Cerebellar nuclear complex (tissue), 1 donor: ENCODE measurements around the gene MYBBP1A.

Source experiments
- DNase-seq, 2 experiments: peaks; one replicate each; lab custom pipeline; 2025; lab: John Stamatoyannopoulos, UW

Gene MYBBP1A

GRCh38 chr17:4573115-4573514 is 17.9 kb upstream of the MYBBP1A start:
- DNase-seq: no peak

- no peak for DNase-seq
These were observed 16.9 kb upstream of the MYBBP1A start for GRCh38 chr17:4572131-4572530.

DNA sequence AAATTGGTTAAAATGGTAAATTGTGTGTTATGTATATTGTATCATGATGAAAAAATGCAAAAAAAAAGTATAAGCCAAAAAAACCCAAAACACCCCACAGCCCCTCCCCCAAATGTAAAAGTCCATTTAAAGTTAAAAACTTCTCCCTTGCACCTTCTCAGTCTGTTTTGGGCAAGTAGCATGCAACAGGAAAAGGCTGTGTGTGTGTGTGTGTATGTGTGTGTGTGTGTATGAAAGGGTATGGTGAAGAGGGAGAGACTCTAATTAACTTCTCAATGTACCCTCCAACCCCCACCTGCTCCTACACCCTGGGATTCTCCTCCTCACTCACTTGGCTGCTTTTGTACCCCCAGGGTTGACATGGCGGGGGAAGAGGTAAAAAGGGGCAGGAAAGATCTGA is 14.4 kb upstream of the MYBBP1A start:
- DNase-seq: no peak

GRCh38 chr17:4566785-4567184 is 11.6 kb upstream of the MYBBP1A start:
- DNase-seq: peak in 1 of 2 experiments; percentile 26

DNA sequence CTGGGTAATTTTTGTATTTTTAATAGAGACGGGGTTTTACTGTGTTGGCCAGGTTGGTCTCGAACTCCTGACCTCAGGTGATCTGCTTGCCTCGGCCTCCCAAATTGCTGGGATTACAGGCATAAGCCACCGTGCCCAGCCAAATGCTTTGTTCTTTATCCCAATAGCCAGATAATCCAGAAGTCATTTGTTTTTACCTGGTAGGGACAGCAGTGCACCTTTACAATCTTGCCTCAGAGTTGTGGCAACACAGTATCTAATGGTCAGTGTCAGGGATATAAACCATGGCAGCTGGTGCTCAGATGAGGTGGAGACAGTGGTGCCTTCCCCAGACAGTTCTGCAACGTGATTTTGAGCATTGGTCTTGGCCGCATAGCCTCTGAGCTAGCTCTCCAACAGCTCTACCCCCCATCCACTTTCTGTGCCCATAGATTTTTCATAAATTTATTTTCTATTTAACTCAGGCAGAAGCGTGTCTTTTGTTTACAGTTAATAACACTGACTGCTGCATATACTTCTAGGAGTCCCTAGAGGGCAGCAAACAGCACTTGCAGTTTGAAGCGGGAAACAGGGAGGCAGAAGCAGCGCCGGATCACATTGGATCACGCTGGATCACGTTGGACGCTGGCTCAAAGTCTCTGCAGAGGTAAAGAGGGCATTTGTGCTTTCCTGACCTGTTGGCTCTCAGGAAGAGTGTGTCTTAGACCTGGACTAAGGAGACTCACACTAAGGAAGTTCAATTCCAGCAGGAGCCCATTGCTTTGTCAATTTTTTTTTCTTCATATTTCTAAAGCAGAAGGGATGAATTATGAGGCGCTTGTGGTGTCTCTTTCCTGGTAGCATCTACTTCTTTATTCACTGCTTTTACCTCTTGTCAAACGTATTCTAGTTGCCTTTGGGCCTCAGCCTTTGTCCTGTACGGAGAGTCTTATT is 10.3 kb upstream of the MYBBP1A start:
- peak in 1 of 2 experiments; percentile 32 for DNase-seq

GRCh38 chr17:4562015-4562969 is 7.1 kb upstream of the MYBBP1A start:
- no peak for DNase-seq

GRCh38 chr17:4560837-4561256 is 5.7 kb upstream of the MYBBP1A start:
- no peak for DNase-seq

DNA sequence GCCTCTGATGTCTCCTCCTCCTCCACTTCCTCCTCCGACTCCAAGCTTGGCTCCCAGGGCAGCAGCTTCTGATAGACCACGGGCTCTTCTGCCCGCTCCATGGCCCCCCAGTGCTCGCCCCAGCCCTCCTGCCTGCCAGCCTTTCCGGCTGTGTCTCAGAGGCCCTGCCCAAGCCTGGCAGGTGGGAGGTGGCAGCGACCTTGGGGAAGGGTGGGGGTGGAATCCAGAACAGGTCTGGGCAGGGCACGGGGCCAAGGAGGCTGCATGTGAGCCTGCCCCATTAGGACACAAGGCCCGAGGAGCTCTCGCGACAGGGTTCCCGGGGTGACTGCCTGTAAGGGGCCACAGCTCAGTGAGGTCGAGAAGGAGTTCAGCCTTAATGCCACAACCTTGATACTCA is 5.2 kb upstream of the MYBBP1A start, which contains the start of gene GGT6:
Gene GGT6 (minus strand): TSS at position 157 of the 400 bp plus-strand sequence. CDS start 56 bp downstream, at position 101.
- DNase-seq: no peak

GRCh38 chr17:4559966-4560365 is 4.8 kb upstream of the MYBBP1A start:
- no peak for DNase-seq

DNA sequence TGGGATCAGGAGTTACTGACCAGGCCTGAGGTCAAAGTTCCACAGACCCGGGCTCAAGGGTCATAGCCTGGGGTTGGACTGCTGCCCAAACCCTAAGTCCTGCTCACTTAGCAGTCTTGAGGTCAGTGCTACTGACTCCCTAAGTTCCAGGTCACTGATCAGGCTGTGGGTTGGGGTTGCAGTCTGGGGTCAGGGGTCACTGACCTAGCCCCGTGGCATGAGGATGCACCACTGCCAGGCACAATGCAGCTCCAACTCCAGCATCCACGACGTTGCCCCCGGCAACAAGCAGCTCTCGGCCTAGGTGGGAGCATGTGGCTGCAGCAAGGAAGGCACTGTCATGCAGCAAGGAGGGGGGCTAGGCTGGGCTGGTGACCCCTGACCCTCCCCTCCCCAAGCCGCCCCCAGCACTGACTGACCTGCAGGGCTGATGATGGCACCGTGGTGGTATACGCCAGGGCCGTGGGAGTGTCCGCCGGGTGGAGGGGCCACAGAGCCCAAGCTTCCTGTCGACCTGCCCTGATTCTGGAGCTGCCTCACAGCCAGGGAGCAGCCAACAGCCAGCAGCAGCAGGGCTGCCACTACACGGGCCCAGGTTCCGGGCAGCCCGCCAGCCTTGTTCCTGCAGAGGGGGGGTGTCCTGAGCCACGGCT is 4.1 kb upstream of the MYBBP1A start:
- DNase-seq: no peak

GRCh38 chr17:4558347-4558971 is 3.3 kb upstream of the MYBBP1A start:
- DNase-seq: no peak

- no peak for DNase-seq
These were observed 2.6 kb upstream of the MYBBP1A start for GRCh38 chr17:4557626-4558346.

GRCh38 chr17:4556996-4557395 is 1.8 kb upstream of the MYBBP1A start:
- DNase-seq: no peak

DNA sequence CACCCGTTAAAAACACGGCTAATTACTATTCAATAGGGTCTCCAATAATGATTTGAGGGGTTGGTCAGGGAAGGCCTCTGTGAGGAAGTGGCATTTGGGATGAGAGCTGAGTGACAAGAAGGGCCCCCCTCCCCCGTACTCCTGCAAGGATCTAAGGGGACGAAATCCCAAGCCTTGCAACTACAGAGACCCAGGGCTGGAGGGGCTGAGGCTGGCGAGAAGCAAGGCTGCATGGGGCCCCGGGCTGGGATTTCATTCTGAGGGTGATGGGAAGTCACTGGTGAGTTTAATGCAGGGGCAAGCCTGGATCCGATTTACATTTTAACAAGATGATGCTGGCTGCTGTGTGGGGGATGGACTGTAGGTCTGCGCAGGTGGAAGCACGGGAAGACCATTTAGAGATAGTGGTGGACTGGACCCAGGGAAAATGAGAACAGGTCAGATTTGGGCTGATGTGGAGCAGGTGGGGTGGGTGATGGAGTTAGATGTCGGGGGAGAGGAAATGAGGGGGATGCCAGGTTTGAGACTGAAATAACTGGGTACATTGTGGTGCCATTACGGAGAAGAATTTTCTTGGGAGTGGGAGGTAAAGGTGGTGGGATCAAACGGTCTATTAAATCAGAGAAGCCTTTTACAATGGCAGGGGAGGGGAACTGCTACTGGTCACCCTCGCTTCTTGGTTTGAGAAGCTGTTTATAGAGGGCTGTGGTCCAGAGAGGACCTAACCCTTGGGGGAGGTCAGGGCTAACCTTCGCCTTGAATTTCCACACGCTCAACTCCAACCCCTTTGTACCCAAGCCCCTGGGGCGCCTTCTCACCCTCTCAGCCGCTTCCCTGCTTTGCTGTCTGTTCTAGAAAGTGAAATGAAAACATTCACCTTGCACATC is 932 bp upstream of the MYBBP1A start:
- no peak for DNase-seq

DNA sequence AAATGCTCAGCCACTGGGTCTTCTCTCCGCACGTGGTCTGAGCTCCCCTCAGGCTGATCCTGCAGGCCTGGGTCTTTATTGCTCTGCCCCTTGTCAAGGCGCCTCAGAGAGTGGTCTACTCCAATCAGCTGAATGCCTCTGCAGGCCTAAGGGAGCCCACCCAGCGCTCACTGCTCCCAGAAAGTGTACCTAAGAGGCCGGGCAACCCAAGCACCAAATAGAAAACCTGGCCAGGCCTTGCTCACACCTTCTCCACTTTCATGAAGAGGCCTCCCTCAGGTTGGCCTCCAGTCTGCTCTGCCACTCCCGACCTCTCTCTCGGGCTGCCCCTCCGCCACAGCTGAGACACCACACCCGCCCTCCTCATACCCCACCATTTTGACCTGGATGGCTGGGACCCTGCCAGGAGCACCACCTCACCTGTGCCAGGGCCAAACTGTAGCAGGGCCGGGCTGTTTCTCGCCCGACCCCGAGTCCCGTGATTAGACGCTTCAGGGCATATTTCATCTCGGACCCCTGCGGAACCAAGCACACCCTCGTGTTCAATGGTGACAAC is 665 bp downstream of the MYBBP1A start:
- DNase-seq: no peak

- no peak for DNase-seq
These were observed 1.5 kb downstream of the MYBBP1A start for GRCh38 chr17:4553669-4554068.

DNA sequence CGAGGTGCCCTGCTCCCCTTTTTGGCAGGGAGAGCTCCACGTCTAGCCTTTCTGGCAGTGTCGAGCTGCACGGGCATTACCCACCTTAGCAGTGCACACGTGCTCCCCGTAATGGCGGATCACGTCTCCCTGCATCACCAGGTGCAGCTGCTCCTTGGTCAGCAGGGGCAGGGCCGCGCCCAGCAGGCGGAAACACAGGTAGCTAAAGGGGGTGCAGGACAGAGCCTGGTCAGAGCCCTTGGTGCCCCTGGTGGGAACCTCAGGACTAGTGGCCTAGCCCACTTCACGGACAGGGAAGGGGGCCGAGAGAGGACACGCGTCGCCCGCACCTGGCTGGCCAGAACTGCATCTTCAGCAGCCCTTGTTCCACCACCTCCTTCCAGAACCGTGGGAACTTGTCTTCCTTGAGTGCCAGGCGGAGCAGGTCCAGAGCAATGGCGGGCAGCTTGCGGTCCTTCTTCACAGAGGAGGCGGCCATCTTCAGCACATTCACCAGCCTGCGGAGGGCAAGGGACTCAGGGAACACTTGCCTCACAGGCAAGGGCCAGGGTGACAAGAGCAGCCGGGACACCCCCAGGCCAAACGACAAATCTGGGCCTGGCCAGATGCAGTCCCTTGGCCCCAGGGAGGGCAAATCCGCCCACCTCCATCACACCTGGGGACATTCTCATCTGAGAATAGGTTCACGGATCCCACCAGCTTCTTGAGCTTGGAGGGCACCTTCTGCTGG is 3.2 kb downstream of the MYBBP1A start:
- no peak for DNase-seq

GRCh38 chr17:4551141-4551540 is 4.0 kb downstream of the MYBBP1A start:
- no peak for DNase-seq

DNA sequence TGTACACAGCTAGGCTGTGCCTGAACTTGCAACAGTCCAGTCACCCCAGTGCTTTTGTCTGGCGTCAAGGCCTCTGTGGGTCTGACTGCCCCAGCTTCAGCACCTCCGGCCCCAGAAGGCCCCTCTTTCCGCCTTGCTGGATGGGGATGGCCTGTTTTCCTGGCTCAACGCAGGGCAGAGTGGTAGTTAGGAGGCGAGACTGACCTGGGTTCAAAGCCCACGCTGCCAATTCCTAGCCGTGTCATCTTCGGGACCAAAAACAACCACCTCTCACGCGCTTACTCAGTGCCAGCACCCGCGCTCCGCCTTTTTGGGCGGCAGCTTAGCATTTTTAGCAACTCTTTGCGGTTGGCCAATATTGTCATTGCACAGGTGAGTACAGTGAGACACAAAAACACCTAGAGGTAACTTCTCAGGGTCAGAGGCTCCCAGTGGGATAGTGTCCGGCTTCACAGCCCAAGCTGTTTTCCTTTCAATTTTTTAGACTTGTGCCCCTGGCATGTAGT is 4.6 kb downstream of the MYBBP1A start:
- no peak for DNase-seq
